Transverse colon (tissue), 4 donors: ENCODE measurements around the gene NOP16. TPM values are rescaled to one million over a fixed set of nuclear protein-coding genes. Genes with fewer than 3 reads are reported as not detected.
A peak's percentile ranks its signal among the peaks of the same experiment; 100 is the strongest.

Experiments used
- DNase-seq: peaks from one replicate; pipeline ENCODE4 v3.0.0-alpha.2; 2019
- H3K27ac ChIP-seq, 4 donors: fragments of 200-600 bp; sonication (generic); 2 replicates each; pipeline ENCODE4 v1.5.1; 2016 to 2018; ENCODE audit warnings: inconsistent platforms in 4 of 4
- H3K27me3 ChIP-seq: fragments of 200-600 bp; sonication (generic); 2 replicates; pipeline ENCODE4 v1.5.1; 2017; ENCODE audit warnings: inconsistent platforms
- H3K36me3 ChIP-seq, 4 donors: fragments of 200-600 bp; sonication (generic); 2 replicates each; pipeline ENCODE4 v1.5.1; 2017 to 2019; ENCODE audit warnings: inconsistent platforms in 4 of 4
- H3K4me1 ChIP-seq, 4 donors: fragments of 200-600 bp; sonication (generic); 2 replicates each; pipeline ENCODE4 v1.5.1; 2017 to 2020; ENCODE audit warnings: inconsistent platforms in 4 of 4
- H3K4me3 ChIP-seq, 4 donors: fragments of 200-600 bp; sonication (generic); 1 replicate in 1 of 4; 2 replicates in 3 of 4; pipeline versions ENCODE4 v1.5.1 to v1.6.1; 2017 to 2019; ENCODE audit warnings: inconsistent platforms in 4 of 4
- H3K9me3 ChIP-seq, 2 donors: fragments of 200-600 bp; sonication (generic); 2 replicates each; pipeline ENCODE4 v1.5.1; 2017 to 2019; ENCODE audit warnings: inconsistent platforms in 2 of 2
- CTCF ChIP-seq, 5 experiments: fragments of 200-600 bp in 3 of 5; fragments of 450-650 bp in 2 of 5; sonication (generic) in 3 of 5; IDR thresholded peaks; 1 replicate in 2 of 5; 2 replicates in 3 of 5; pipeline ENCODE4 v1.5.1; 2016 to 2017; ENCODE audit warnings: antibody characterized with exemption in 5 of 5, inconsistent platforms in 3 of 5, mild to moderate bottlenecking in 2 of 5, moderate library complexity in 1 of 5
- EP300 ChIP-seq: sonication (generic); formaldehyde crosslinking; IDR thresholded peaks from one replicate; pipeline ENCODE4 v1.6.1; 2017; ENCODE audit warnings: antibody characterized with exemption, low read depth
- POLR2A ChIP-seq: fragments of 450-650 bp; IDR thresholded peaks from one replicate; pipeline ENCODE4 v1.6.1; 2016; ENCODE audit warnings: antibody characterized with exemption, mild to moderate bottlenecking, moderate library complexity
- POLR2AphosphoS5 ChIP-seq, 3 donors: sonication (generic); formaldehyde crosslinking; IDR thresholded peaks; one replicate each; pipeline ENCODE4 v1.6.1; 2016; ENCODE audit warnings: antibody characterized with exemption in 3 of 3
- WGBS, 2 donors: methylation state at CpG; one replicate each; pipeline ENCODE4 v1.1.5; 2018; ENCODE audit warnings: low coverage in 1 of 2; 5-methylcytosine and 5-hydroxymethylcytosine counted together
- in situ Hi-C, 4 donors: fragments of 200-750 bp; cut with MboI; loops; one replicate each; pipeline versions ENCODE4 v1.15.0 to v1.15.1; 2017; ENCODE audit warnings: low sequenced_read_pairs in 3 of 4, low pct_ligation_motif_present in 1 of 4, low pct_unique_long_range_greater_than_20kb in 1 of 4
- intact Hi-C: fragments of 100-400 bp; cut with DNase I; formaldehyde crosslinking; loops from one replicate; pipeline ENCODE4 v1.15.1; 2023; ENCODE audit warnings: low total_unique reads
- total RNA-seq, 4 donors: library from RNA; depleted of rRNA; stranded (reverse); fragments of >200 nt; gene quantifications; one replicate each; pipeline ENCODE4 v1.1.0, GENCODE V29; 2016

NOP16 gene, protein sequence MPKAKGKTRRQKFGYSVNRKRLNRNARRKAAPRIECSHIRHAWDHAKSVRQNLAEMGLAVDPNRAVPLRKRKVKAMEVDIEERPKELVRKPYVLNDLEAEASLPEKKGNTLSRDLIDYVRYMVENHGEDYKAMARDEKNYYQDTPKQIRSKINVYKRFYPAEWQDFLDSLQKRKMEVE
- total RNA-seq = 10 to 100 TPM in 1 of 4 donors, 1 to 10 TPM in 3; 1.8 to 12.7 (median 8.5) TPM

DNA sequence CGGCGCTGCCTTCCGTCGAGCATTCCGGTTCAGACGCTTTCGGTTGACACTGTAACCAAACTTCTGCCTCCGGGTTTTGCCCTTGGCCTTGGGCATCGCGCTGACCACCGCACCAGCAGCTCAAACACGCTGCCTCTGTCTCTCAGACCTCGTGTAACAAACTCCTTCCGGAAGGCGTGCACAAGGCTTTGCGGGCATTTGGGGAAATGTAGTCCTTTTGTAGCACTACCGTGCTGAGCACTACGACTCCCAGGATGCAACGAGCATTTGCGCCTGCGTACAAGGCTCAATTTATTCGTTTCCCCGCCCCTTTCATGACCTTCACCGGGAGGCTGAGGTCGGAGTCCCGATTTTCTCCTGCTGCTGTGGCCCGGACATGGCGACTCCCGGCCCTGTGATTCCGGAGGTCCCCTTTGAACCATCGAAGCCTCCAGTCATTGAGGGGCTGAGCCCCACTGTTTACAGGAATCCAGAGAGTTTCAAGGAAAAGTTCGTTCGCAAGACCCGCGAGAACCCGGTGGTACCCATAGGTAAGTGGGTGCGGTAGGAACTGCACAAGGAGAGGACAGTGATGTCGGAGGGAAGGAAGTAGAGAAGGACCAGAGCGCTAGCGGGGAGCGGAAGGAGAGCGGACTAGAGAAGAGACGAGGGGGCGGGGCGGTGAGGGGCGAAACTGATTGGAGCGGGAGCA lies at the start of gene NOP16, which contains the start of gene HIGD2A:
Gene NOP16, minus strand, starts transcription at position 155 of the 691 bp plus-strand sequence. Its CDS starts 59 bp downstream, at position 96.
Gene HIGD2A, plus strand, starts transcription at position 308 of the 691 bp plus-strand sequence. Its CDS starts 69 bp downstream, at position 377.
- H3K9me3 ChIP-seq = no peaks in the 10 kb centered on the region
- peaks cover 0 to 23% (median 8%) of the 10 kb centered on the region in 4 donors for H3K36me3 ChIP-seq
- in situ Hi-C loops (no loop called here), intact Hi-C loops (no loop called here)
- H3K27ac ChIP-seq = peak within 1 kb of the TSS; percentile 92 to 98 (median 96)
- peak within 1 kb of the TSS; percentile 60 to 78 (median 72) for H3K4me3 ChIP-seq
- H3K27me3 ChIP-seq = no peaks in the 10 kb centered on the region
- H3K4me1 ChIP-seq = peaks cover 0 to 30% (median 18%) of the 10 kb centered on the region in 4 donors
- WGBS, 2 donors = 0 to 1% methylated on average over 4 to 45 of the region's 47 CpGs
- DNase-seq = peak; percentile 100
- TF ChIP-seq POLR2AphosphoS5 (IDR thresholded peaks at IDR 0.05) = peak; percentile 56 to 79 (median 74)
- TF ChIP-seq CTCF (IDR thresholded peaks at IDR 0.05) = peak in 2 of 5 experiments; percentile 56 to 65
- no peak for TF ChIP-seq EP300

- in situ Hi-C loops (no loop called here), intact Hi-C loops (no loop called here)
- WGBS, 2 donors = 14 to 43% methylated on average over 5 of the region's 5 CpGs
Observed at GRCh38 chr5:176436656-176437055, 48.3 kb upstream of the NOP16 start.

DNA sequence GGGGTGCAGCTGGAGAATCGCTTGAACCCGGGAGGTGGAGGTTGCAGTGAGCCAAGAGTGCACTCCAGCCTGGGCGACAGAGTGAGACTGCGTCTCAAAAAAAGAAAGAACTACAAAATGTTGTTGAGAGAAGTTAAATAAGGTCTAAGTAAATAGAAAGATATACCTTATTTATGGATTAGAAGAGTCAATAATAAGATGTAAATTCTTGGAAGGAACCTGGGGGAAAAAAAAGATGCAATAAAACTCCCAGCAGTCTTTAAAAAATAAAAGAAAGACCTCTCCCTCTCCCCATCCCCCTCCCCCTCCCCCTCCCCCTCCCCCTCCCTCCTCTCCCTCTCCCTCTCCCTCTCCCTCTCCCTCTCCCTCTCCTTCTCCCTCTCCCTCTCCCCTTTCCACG lies 44.3 kb upstream of the NOP16 start:
- Histone ChIP-seq H3K4me3 (no peak overlapping the region), H3K27me3 (no peaks in the 10 kb centered on the region), H3K4me1 (peaks cover 0 to 6% (median under 1%) of the 10 kb centered on the region in 4 donors), H3K27ac (no peak overlapping the region), H3K9me3 (no peaks in the 10 kb centered on the region), H3K36me3 (no peaks in the 10 kb centered on the region)
- in situ Hi-C loops (no loop called here), intact Hi-C loops (no loop called here)
- DNase-seq = no peak
- TF ChIP-seq CTCF (IDR thresholded peaks at IDR 0.05) = no peak
- TF ChIP-seq POLR2A = no peak
- no peak for TF ChIP-seq EP300
- no peak for TF ChIP-seq POLR2AphosphoS5 (IDR thresholded peaks at IDR 0.05)
- WGBS, 2 donors = 88 to 91% methylated on average over 4 to 5 of the region's 5 CpGs

More at GRCh38 chr5:176436656-176437055, 48.3 kb upstream of the NOP16 start:
- no peak overlapping the region for H3K4me3 ChIP-seq
- TF ChIP-seq CTCF (IDR thresholded peaks at IDR 0.05) = no peak
- TF ChIP-seq POLR2A = no peak
- TF ChIP-seq EP300 = no peak
- TF ChIP-seq POLR2AphosphoS5 (IDR thresholded peaks at IDR 0.05) = no peak
- H3K4me1 ChIP-seq = no peaks in the 10 kb centered on the region
- H3K36me3 ChIP-seq = no peaks in the 10 kb centered on the region
- no peaks in the 10 kb centered on the region for H3K27me3 ChIP-seq
- H3K27ac ChIP-seq = no peak overlapping the region
- no peaks in the 10 kb centered on the region for H3K9me3 ChIP-seq
- no peak for DNase-seq

DNA sequence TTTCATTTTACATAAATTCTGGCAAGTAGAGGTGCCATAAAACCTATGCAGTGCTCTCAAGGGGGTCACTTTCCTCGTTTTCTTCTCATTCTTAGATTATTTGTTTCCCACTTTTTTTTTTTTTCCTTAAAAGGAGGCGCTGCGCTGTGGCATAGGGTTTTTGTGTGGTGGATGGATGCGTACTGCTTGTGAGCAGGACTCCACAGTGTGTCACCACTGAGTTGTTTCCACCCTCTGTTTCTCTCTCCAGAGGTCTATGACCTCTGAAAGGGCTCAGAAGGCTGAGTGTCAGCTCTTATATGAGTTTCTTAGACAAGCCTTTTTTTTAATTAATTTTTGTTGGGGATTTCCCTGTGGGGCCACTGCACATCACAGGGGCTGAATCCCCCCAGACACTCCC lies 41.6 kb upstream of the NOP16 start:
- H3K9me3 ChIP-seq = no peaks in the 10 kb centered on the region
- H3K27ac ChIP-seq = no peak overlapping the region
- DNase-seq = no peak
- no peak overlapping the region for H3K4me3 ChIP-seq
- no peaks in the 10 kb centered on the region for H3K36me3 ChIP-seq
- WGBS, 2 donors = 60 to 62% methylated on average over 4 of the region's 4 CpGs
- H3K4me1 ChIP-seq = peaks cover 0 to 13% (median 4%) of the 10 kb centered on the region in 4 donors
- no peaks in the 10 kb centered on the region for H3K27me3 ChIP-seq
- no peak for TF ChIP-seq EP300
- TF ChIP-seq POLR2A = no peak
- TF ChIP-seq POLR2AphosphoS5 (IDR thresholded peaks at IDR 0.05) = no peak
- TF ChIP-seq CTCF (IDR thresholded peaks at IDR 0.05) = no peak
- in situ Hi-C loops = no loop called here
- intact Hi-C loops = no loop called here
